Type B pancreatic cell (in vitro differentiated cells): ENCODE measurements around the gene SPRR5. TPM values are rescaled to one million over a fixed set of nuclear protein-coding genes. Genes with fewer than 3 reads are reported as not detected.
A peak's percentile ranks its signal among the peaks of the same experiment; 100 is the strongest.

Source experiments
- DNase-seq: peaks from one replicate; pipeline ENCODE4 v3.0.0; 2021; ENCODE audit warnings: mixed read lengths; ENCODE audit not compliant: unreplicated experiment; ENCODE audit errors: extremely low spot score
- H3K27ac Mint-ChIP-seq: 2 replicates; pipeline ENCODE4 v1.8.0; 2021; ENCODE audit warnings: mild to moderate bottlenecking, mixed read lengths
- H3K27me3 Mint-ChIP-seq: 2 replicates; pipeline ENCODE4 v1.8.0; 2021; ENCODE audit warnings: mixed read lengths
- H3K36me3 Mint-ChIP-seq: 2 replicates; pipeline ENCODE4 v1.8.0; 2021; ENCODE audit warnings: mixed read lengths
- H3K4me1 Mint-ChIP-seq: one replicate; pipeline ENCODE4 v1.8.0; 2021; ENCODE audit warnings: mixed read lengths; ENCODE audit not compliant: unreplicated experiment
- H3K4me3 Mint-ChIP-seq: 2 replicates; pipeline ENCODE4 v1.8.0; 2021; ENCODE audit warnings: mild to moderate bottlenecking, mixed read lengths
- H3K9me3 Mint-ChIP-seq: 2 replicates; pipeline ENCODE4 v1.8.0; 2021; ENCODE audit warnings: mixed read lengths
- long read RNA-seq: library from polyadenylated mRNA; unstranded; transcript quantifications from one replicate; pipeline ENCODE4 v2.0.0, GENCODE V29; 2020
- total RNA-seq: library from RNA; stranded (reverse); gene quantifications from 2 replicates; pipeline ENCODE4 v1.2.1, GENCODE V29; 2021; ENCODE audit warnings: low replicate concordance
- TF ChIP-seq, protein P1 (sequence below): fragments of 200-600 bp; sonication (generic); conservative IDR thresholded peaks from 2 replicates; pipeline ENCODE4 v1.5.0; 2021; ENCODE audit warnings: antibody characterized with exemption, mild to moderate bottlenecking

SPRR5 gene, protein sequence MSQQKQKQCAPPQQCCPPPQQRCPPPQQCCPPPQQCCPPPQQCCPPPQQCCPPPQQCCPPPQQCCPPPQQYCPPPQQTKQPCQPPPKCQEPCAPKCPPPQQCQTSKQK
- not detected in 2 replicates for total RNA-seq
- long read RNA-seq: 0 reads

DNA sequence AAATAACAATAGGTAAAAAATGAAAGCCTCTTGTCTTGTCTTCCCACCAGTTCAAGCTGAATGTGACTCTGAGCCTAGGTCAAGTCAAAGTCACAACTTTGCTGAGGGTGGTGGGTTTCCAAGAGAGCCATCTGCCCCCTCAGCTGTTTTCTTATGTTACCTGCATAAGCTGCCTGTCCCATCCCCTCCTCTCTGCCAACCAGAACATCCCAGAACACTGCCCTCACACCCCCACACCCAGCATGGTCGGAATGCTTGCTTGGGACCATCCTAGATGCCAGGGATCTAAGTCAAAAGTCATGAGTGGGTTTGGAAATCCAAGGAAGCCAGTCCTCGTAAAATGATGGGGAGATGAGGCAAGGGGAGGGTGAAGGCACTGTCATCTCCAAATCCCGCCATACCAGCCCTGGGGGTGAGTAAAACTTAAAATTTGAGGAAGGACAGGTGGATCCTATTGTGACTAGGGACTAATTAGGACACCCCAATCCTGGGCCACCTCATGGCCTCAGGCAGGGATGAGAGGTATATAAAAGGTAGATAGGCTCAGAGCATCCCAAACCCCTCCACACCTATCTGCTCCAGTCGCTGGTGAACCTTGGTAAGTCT, at the start of gene SPRR5:
TSS of gene SPRR5 (plus strand) at position 556 of the 606 bp plus-strand sequence. CDS start 1,349 bp downstream, outside the sequence.
- peak; percentile 27 for DNase-seq
- H3K4me3 Mint-ChIP-seq: no peak within 1 kb of the TSS
- H3K9me3 Mint-ChIP-seq: no peaks in the 10 kb centered on the region
- TF ChIP-seq, protein P1, sequence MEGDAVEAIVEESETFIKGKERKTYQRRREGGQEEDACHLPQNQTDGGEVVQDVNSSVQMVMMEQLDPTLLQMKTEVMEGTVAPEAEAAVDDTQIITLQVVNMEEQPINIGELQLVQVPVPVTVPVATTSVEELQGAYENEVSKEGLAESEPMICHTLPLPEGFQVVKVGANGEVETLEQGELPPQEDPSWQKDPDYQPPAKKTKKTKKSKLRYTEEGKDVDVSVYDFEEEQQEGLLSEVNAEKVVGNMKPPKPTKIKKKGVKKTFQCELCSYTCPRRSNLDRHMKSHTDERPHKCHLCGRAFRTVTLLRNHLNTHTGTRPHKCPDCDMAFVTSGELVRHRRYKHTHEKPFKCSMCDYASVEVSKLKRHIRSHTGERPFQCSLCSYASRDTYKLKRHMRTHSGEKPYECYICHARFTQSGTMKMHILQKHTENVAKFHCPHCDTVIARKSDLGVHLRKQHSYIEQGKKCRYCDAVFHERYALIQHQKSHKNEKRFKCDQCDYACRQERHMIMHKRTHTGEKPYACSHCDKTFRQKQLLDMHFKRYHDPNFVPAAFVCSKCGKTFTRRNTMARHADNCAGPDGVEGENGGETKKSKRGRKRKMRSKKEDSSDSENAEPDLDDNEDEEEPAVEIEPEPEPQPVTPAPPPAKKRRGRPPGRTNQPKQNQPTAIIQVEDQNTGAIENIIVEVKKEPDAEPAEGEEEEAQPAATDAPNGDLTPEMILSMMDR: no peak
- H3K27ac Mint-ChIP-seq: no peak within 1 kb of the TSS
- H3K4me1 Mint-ChIP-seq: no peaks in the 10 kb centered on the region
- no peaks in the 10 kb centered on the region for H3K36me3 Mint-ChIP-seq
- H3K27me3 Mint-ChIP-seq: peaks cover 2% of the 10 kb centered on the region

DNA sequence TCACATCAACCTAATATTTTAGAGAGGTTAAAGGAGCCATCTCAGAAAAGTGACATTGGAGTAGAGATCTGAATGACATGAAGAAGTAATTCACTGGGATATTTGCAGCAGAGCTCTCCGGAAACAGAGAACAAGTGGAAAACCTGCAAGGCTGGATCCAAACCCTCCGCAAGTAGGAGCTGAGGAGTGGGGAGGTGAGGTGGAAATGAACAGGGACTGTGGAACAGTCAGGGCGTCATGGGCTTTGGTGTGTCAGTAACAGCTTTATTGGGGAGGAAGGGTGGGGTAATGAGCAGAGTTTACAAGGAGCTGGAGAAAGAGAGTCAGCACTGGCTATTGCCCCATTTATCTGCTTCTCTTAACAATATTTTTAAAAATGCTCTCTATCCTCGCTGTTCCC, 48.0 kb upstream of the SPRR5 start:
- TF ChIP-seq, protein P1: no peak
- no peaks in the 10 kb centered on the region for H3K27me3 Mint-ChIP-seq
- no peaks in the 10 kb centered on the region for H3K4me1 Mint-ChIP-seq
- no peak overlapping the region for H3K27ac Mint-ChIP-seq
- no peaks in the 10 kb centered on the region for H3K36me3 Mint-ChIP-seq
- peaks cover 7% of the 10 kb centered on the region for H3K9me3 Mint-ChIP-seq
- no peak for DNase-seq
- no peak overlapping the region for H3K4me3 Mint-ChIP-seq

DNA sequence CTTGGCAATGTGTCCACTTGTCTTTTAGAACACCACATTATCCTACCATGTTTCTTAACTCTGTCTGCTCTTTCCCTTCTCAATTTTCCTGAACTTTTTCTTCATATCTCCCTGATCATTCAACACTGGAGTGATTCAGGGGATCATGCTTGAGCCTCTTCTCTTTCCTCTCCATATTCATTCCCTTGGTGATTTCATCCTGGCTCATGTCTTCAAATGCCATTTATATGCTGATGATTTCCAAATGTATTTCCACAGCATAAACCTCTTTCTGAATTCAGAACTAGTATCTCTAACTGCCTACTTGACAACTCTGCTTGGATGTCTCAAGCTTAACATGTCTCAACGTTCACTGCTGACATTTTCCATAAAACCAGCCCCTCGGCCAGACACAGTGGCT, 47.1 kb upstream of the SPRR5 start:
- H3K4me1 Mint-ChIP-seq: no peaks in the 10 kb centered on the region
- peaks cover 7% of the 10 kb centered on the region for H3K9me3 Mint-ChIP-seq
- no peak overlapping the region for H3K27ac Mint-ChIP-seq
- TF ChIP-seq, protein P1: no peak
- no peak overlapping the region for H3K4me3 Mint-ChIP-seq
- no peaks in the 10 kb centered on the region for H3K36me3 Mint-ChIP-seq
- H3K27me3 Mint-ChIP-seq: no peaks in the 10 kb centered on the region
- DNase-seq: no peak

DNA sequence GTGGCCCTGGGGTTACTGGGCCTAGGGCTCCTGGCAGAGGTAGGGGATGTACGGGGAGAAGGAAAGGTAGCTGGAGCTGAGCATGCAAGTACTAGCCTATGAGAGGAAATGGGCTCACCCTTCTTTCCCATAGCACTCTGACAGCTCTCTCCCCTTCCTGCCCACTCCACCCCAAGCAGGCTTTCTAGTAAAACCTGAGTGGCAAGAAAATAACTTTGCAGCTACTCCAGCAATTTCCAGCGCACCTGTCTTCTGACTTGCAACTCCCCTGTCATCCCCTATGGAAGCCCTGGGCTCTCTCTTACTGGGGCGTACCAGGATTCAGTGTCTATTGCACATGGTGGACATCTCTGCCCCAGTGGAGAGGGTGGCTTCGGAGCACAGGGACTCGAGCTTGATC, 45.4 kb upstream of the SPRR5 start:
- H3K4me1 Mint-ChIP-seq: no peaks in the 10 kb centered on the region
- no peaks in the 10 kb centered on the region for H3K36me3 Mint-ChIP-seq
- H3K27ac Mint-ChIP-seq: no peak overlapping the region
- no peaks in the 10 kb centered on the region for H3K27me3 Mint-ChIP-seq
- H3K4me3 Mint-ChIP-seq: no peak overlapping the region
- peaks cover 7% of the 10 kb centered on the region for H3K9me3 Mint-ChIP-seq
- TF ChIP-seq, protein P1: no peak
- no peak for DNase-seq

DNA sequence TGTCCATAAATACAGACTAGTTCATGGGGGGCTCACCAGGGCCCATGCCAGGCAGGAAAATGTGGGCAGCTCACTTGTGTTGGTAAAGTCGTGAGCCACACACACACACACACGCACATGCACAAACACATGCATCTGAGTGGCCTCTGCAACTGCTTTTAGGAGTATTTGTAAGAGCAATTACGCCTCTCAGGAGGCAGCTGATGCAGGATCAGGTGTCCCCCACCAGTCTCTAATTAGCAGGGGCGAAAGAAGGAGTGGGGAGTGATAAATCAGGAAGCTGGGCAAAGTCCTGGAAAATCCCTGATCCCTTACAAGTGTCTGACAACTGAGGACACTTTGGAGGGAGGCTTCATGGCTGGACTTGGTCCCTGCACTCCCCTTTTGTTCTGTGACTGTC, 44.4 kb upstream of the SPRR5 start:
- Mint-ChIP-seq H3K27ac (no peak overlapping the region), H3K27me3 (no peaks in the 10 kb centered on the region), H3K4me1 (no peaks in the 10 kb centered on the region), H3K4me3 (peak overlapping the region; percentile 36), H3K36me3 (no peaks in the 10 kb centered on the region), H3K9me3 (no peaks in the 10 kb centered on the region)
- TF ChIP-seq, protein P1: no peak
- DNase-seq: no peak
